HG03139 (cell line): ENCODE measurements around the gene HINFP.
"Not testable (repeated sequence)": the region's sequence is repeated elsewhere in the genome, so short reads cannot be mapped to it uniquely, and the experiment has no call there.

Experiments used
- ATAC-seq: cut with Tn5 transposase; IDR thresholded peaks from one replicate; pipeline ENCODE4 v1.9.1; 2021; ENCODE audit not compliant: unreplicated experiment

HINFP gene

DNA sequence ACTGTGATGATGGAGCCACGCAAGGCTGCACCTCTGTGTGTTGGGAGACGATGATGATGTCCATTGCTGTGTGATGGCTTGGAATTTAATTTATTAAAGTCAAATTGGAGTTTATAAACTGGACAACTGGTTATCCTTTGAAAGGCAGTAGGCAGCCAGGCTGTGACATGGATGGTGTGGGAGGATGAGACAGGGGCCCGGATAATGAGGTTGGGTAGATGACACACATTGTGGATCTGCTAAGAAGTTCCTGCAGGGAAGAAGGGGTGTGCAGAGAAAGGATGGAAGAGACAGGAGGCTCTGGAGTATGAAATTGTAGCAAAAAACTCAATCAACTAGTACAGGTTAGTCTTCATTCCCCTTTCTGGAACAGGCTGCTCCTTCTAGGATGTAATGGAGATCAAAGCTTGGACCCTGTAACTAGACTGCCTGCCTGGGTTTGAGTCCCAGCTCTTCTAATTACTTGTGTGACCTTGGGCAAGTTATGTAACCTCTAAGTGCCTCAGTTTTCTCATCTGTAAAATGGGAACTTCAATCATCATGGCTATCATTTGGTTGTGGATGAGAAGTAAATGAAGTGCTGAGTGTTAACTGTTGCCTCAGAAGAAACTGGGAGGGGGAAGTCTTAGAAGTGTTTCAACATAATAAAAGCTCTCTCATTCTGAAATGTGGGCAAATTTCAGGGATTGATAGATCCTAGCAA, 4.2 kb upstream of the HINFP start:
- ATAC-seq = no peak

DNA sequence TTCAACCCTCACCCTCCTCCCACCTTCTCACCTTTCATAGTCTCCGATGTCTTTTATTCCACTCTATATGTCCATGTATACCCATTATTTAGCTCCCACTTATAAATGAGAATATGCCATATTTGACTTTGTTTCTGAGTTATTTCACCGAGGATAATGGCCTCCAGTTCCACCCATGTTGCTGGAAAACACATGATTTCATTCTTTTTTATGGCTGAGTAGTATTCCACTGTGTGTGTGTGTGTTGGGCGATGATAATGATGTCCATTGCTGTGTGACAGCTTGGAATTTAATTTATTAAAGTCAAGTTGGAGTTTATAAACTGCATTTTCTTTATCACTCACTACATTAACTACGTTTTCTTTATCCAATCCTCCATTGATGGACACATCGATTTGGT, 3.2 kb upstream of the HINFP start:
- ATAC-seq = no peak

DNA sequence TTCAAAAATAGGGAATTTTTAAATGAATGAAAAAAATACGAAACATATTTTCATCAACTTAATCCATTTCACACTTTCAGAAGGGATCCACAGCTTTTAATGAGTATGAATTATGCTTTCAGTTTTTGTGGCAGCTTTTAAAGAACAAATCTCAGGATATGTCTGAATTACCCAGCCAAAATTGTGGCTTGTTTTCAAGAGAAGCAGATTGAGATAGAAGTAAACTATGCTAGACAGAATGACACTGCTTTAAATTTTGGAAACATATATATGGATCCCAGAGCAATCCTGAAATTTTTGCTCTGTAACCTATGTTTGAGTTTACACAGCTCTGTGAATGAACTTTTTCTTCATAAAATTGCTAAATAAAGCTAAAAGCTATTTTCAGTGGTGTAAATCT, 2.4 kb upstream of the HINFP start:
- no peak for ATAC-seq

DNA sequence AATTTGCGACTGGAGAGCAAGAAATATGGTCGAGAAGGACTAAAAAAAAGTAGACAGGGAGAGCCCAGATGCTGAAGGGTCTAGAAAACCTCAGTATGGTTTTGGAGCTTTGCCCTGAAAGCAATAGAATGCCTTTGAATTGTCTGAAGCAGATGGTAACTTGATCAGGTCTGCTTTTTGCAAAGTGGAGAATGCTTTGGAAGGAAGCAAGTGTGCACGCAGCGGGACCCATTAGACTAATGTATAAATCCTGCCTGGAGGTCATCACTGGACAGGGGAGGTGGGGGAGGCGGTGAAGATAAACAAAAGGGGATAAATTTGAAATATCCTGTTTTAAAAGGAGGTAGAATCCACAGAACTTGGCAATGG, 757 bp upstream of the HINFP start:
- ATAC-seq = no peak

DNA sequence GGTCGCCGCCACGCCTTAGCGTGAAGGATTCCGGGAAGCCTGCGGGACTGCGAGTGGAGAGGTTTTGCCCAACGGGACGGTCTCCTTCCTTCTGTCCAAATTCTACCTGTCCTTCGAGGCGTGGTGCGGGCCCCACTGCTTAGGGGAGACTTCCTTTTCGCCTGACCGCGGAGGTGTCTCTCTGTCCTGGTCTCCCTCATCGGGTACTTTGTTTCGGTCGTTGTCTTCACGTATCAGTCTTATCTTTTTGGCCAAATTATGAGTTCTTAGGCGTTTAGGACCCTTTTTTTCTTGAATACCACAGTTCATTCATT, 388 bp downstream of the HINFP start:
- ATAC-seq = no peak

DNA sequence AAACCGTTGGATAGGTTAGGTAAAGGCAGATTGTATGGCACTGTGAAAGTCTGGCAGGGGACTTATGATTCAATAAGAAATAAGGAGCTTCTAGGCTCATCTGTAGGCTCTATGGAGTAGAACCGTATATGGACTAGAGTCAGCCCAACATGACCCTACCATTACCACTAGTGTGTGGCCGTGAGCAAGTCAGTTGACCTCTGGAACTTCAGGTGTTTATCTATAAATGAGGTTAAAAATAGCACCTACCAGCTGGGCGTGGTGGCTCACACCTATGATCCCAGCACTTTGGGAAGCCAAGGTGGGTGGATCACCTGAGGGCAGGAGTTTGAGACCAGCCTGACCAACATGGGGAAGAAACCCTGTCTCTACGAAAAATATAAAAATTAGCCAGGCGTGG, 4.4 kb downstream of the HINFP start:
- no peak for ATAC-seq

DNA sequence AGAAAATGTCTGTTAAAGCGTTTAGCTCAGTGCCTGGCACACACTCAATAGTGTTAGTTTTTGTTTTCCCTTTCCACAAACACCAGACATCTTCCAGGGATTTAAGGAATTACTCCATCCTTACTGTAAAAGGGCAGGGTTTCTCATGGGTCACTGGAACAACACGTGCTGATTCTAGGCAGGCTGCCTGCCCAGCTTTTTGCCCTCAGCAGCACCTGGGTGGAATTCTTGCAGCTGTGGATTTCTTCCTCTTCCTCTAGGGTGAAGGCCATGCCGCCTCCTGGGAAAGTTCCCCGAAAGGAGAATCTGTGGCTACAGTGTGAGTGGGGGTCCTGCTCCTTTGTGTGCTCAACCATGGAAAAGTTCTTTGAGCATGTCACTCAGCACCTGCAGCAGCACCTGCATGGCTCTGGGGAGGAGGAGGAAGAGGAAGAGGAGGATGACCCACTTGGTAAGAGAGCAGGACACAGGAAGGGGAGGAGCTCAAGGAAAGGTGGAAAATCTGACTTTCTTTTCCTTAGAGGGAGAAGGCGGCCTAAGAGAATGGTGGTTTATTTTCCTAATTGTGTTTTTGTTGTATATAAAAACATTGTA, 5.4 kb downstream of the HINFP start:
- no peak for ATAC-seq

DNA sequence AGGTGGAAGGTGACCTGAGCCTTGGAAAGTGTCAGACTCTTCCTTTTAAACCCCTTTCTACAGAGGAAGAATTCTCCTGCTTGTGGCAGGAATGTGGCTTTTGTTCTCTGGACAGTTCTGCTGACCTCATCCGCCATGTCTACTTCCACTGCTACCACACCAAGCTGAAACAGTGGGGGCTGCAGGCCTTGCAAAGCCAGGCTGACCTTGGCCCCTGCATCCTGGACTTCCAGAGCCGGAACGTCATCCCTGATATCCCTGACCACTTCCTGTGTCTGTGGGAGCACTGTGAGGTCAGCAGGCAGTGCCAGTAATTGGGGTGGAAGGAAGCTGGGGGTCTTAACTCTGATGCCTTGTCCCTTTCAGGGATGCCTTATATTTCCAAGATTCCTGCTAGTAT, 9.3 kb downstream of the HINFP start:
- no peak for ATAC-seq

DNA sequence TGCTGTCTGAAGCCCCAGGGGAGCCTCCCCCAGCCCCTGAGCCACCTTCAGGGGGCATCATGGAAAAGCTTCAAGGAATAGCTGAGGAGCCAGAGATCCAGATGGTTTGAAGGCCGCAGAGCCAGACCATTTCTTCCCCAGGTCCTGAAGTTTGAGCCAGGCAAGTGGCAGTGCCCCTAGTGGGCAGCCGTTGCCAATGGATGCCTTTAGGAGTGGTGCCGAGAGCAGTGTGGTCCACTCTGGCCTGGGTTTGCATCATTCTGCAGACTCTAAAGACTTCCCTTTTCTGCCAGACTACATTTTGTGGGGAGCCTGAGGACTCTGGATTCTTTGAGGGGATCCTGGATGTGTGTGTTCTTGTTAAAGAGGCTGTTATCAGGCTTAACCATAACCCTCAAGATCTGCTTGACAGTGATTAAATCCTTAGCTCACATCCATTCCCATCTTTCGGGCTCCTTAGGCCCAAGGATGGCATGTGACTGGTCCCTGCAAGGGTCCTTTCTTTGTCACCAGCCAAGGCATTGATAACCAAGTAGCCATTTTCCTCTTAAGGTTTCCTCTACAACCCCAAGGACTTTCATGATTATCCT, 13.1 kb downstream of the HINFP start:
- ATAC-seq = no peak

DNA sequence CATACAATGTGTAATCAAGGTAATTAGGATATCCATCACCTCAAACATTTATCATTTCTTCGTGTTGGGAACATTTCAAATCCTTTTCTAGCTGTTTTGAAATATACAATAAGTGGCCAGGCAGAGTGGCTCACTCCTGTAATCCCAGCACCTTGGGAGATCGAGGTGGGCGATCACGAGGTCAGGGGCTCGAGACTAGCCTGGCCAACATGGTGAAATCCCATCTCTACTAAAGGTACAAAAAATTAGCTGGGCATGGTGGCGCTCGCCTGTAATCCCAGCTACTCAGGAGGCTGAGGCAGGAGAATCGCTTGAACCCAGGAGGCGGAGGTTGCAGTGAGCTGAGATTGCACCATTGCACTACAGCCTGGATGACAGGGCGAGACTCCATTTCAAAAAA, 17.9 kb downstream of the HINFP start:
- not testable (repeated sequence) for ATAC-seq

DNA sequence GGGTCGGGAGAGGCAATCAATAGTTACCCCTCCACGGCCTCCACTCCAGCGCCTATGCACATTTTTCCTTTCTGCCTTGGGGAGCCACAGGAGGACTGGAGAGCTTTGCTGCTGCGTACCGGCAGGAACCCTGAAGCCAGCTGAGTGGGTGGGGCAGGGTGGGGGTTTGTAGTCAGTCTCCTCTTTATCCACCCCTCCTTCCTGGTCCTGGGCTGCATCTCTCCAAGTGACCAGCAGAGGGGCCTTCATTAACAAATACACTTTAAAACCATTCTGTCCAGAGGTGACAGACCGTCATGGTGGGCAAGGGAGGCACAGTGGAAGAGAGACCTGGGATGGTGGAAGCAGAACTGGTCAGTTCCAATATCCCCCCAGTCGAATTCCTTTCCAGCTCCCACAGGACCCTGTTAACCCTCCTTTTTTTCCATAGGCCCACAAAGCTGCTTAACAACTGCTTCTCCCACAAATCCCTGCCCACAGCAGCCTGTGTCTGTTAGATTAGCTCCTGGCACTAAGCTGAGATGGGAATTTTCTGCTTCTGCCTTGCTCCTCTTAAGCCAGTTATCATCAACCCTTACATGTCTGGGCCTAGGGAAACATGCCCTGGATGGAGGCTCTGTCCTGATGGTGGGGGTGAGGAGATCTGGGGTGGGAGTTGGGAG, 23.6 kb downstream of the HINFP start:
- ATAC-seq = no peak

DNA sequence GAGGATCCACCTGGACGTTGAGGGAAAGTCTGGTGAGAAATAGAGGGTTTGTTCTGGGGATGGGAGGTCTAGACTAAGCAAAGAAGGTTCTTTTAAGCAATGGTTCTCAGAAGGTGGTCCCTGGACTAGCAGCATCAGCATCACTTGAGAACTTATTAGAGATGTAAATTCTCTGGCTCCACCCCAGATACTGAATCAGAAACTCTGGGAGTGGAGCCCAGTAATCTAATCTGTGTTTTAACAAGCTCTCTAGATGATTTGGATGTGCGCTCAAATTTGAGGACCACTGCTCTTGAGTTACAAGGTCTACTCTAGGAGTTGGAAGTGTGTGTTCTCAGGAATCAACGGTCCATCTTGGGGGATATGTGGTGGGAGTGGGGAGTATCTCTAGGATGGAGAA, 24.2 kb downstream of the HINFP start:
- no peak for ATAC-seq

DNA sequence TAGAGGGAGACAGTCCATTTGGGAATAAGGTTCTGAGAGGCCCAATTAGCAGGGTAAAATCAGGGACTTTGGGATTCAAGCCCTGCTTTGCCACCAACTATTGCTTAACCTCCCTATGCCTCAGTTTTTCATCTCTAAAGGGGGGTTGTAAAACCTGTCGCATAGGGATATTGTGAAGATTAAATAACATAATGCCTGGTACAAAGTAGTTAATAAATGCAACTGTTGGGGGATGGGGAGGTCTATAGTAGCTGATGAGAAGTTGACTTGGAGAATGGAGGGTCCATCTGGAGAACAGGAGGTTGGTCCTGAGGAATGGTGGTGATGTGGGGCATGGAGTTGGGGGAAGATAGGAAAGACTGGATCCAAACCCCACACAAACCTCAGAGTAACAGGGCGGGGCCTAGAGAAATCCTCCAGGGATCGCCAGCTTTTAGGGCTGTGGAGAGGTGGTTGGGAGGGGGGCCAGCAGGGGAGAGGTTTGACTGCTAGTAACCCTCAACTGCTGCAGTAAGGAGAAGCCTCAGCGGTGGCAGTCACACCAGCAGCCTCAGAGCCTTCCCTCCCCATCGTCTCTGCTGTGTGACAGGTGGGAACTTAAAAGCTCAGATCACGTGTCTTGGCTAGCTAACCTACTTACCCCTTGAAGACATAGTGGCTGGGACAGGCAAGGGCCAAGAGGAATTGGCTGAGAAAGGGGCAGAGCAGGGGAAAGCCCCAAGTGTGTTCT, 26.4 kb downstream of the HINFP start:
- ATAC-seq = no peak

DNA sequence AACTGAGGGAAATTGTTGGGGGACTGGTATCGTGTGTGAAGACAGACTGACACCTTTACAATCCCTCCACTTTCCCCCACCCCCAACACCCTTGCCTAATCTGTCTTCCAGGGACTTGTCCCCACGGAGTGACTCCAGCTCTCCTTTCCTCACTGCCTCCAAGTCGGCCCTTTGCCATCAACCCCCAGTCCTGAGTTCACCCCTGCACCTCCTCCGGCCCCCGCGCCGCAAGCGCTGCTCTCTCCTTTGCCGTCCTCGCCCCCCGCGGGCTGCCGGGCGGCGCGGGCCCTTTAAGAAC, 27.3 kb downstream of the HINFP start:
- no peak for ATAC-seq

DNA sequence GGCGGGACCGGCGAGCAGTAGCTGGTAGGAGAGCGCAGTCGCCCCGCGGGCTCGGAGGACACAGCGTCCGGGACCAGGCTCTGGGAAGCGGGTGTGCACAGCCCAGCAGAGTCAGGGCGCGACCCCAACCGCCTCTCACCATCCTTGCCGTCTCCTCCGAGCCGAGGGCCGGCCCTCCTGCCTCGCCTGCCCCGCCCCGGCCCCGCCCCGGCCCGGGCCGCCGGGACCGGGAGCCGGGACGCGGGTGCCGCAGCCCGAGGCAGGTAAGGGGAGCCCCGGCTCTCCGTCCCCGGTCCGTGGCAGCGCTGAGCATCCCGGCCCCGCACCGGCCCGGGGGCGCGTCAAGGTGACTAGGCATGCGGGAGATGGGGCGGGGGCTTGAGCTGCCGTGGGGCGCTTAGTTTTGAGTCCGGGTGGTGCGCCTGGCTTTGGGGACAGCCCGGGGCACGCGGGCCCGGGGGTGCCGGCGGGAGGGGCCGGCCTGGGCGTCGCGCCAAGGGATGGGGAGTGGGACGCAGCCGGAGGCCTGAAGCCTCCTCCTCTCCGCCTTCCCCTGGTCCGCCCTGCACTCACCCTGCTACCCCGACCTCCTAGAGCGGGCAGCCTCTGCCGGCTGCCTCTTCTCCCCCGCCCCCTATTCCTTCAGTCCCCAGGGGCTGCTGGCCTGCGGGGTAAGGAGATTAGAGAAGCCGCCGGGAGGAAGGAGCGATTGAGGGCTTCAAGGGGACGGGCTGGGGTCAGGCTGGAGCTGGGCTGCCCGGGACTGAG, 27.8 kb downstream of the HINFP start, which contains the start of gene ABCG4:
Gene ABCG4 (plus strand): TSS at position 35 of the 768 bp plus-strand sequence. CDS start 914 bp downstream, outside the sequence.
- no peak for ATAC-seq

DNA sequence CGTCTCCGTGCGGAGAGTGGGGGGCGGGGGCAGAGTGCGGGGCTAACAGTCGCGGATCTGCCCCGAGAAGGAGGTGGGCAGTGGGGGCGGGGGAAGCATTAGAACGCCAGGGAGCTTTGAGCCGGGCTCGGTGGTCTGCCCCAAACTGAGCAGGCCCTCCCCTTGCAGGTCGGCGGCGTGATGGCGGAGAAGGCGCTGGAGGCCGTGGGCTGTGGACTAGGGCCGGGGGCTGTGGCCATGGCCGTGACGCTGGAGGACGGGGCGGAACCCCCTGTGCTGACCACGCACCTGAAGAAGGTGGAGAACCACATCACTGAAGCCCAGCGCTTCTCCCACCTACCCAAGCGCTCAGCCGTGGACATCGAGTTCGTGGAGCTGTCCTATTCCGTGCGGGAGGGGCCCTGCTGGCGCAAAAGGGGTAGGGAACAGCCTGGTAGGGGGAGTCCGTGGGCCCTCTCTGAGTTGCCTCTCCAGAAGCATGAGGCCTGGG, 28.5 kb downstream of the HINFP start:
- no peak for ATAC-seq

DNA sequence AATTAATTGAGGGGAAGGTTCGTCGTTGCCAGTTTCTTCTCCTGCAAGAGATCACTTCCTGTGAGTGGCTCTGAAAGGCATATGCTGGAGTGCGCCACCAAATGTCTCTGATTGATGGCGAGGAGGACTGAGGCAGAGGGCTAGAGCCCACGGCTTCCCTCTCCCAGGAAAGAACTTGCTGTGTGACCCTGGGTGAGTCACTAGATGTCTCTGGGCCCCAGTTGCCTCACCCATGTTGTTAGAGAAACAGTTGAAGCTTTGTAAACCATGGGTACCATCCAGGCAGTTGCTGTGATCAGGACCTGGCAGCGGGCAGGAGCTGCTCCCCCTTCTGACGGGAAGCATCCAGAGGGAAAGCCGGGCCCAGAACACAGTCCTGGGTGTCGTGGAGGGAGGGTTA, 30.7 kb downstream of the HINFP start:
- ATAC-seq = no peak

DNA sequence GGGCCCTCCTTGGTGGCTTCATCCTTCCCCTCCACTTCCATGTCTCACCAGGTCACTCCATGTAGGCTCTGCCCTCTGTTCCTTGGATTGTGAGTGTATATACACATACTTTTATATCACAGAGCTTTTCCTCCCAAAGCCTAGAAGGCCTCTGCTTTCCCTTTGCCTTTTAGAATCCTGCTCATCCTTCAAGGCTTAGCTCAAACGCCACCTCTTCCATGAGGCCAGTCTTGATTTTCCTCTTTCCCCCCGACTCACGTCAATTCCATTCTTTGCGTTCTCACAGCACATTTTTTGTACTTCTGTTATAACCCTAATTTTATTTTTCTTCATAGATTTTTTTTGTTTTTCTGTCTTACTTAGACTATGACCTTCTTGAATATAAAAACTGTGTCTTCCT, 31.2 kb downstream of the HINFP start:
- no peak for ATAC-seq

DNA sequence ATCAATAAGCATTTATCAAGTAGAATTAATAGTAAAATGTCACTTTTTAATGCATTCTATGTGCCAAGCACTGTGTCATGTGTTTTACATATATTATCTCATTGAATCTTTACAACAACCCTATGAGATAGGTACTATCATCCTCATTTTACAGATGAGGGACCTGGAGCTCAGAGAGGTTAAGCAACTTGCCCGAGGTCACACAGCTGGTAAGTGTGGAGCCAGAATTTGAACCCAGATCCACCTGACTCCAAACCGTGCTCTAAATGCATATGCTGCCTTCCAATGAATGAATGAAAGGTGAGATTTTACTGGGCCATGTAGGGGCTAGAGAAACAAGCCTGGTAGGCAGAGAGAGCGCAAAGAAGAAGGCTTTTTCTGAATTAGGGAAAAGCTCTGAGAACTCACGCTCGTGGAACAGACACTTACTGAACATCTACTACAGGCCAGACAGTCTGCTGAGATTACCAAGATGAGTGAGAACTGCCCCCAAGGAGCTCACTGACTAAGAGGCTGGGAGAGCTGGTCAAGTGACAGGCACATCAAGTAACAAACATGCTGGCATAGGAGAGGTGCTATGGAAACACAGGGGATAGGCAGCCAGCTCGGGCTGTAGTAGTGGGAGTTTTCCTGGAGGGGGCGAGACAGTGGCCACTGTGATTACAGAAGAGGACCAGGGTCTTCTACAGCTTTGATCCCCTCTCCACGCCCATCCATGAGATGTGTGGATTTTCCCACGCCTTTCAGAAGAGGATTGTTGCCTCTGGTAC, 31.9 kb downstream of the HINFP start:
- ATAC-seq = no peak

DNA sequence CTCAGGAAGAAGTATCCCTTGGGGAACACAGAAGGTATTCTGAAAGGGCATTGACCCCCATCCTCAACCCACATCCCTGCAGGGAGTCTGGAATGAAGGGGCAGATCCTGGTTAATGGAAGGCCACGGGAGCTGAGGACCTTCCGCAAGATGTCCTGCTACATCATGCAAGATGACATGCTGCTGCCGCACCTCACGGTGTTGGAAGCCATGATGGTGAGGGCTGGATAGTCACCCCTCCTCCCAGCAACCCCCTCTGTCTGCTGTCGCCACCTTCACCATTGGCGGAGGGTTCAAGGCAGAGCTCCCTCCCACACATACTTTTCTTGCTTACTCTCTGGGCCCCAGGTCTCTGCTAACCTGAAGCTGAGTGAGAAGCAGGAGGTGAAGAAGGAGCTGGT, 32.8 kb downstream of the HINFP start:
- ATAC-seq = no peak
